ENCODE measurements around the gene CPLX3.

Gene CPLX3

GRCh38 chr15:74878273-74878672 is 51.8 kb downstream of the CPLX3 start:
- H3K36me3 ChIP-seq (ENCODE audit: control insufficient read depth, insufficient read depth, low read length): no peaks in the 10 kb centered on the region
- TF ChIP-seq CTCF (IDR thresholded peaks at IDR 0.05; ENCODE audit: insufficient read depth, low read length, poor library complexity, severe bottlenecking): no peak
- H3K27me3 ChIP-seq (replicated peaks; ENCODE audit: control insufficient read depth, insufficient read depth, low read length): no peaks in the 10 kb centered on the region
- no peak overlapping the region for H3K4me3 ChIP-seq (replicated peaks; ENCODE audit: low read depth, low read length)
- DNase-seq (ENCODE audit: extremely low read depth, insufficient read length): no peak

Data from GM06990 (cell line).